Liver (tissue), 9 donors: ENCODE data around the gene DTWD2. TPM values are rescaled to one million over a fixed set of nuclear protein-coding genes. Genes with fewer than 3 reads are reported as not detected.

Experiments used
- DNase-seq: peaks from one replicate; pipeline ENCODE4 v3.0.0-alpha.2; 2017; ENCODE audit warnings: low spot score
- H3K27ac ChIP-seq, 2 donors: one replicate each; pipeline ENCODE4 v1.7.0; 2013; ENCODE audit warnings: inconsistent platforms in 2 of 2, low read length in 2 of 2, control low read depth in 1 of 2, low read depth in 1 of 2, mild to moderate bottlenecking in 1 of 2
- H3K27me3 ChIP-seq, 4 donors: one replicate each; pipeline versions ENCODE4 v1.6.1 to v1.7.0; 2013; ENCODE audit warnings: low read length in 3 of 4, inconsistent platforms in 1 of 4, mild to moderate bottlenecking in 1 of 4, moderate library complexity in 1 of 4; ENCODE audit not compliant: control insufficient read depth in 4 of 4, insufficient read depth in 4 of 4
- H3K36me3 ChIP-seq, 4 donors: one replicate each; pipeline versions ENCODE4 v1.6.1 to v1.7.0; 2013; ENCODE audit warnings: low read length in 3 of 4, mild to moderate bottlenecking in 3 of 4, low read depth in 1 of 4, moderate library complexity in 1 of 4; ENCODE audit not compliant: control insufficient read depth in 4 of 4, insufficient read depth in 3 of 4
- H3K4me1 ChIP-seq, 4 donors: one replicate each; pipeline versions ENCODE4 v1.6.1 to v1.7.0; 2013; ENCODE audit warnings: low read length in 3 of 4, mild to moderate bottlenecking in 3 of 4, moderate library complexity in 1 of 4; ENCODE audit not compliant: control insufficient read depth in 4 of 4, insufficient read depth in 4 of 4
- H3K4me3 ChIP-seq, 3 donors: one replicate each; pipeline versions ENCODE4 v1.6.1 to v1.7.0; 2013; ENCODE audit warnings: low read length in 3 of 3, control low read depth in 1 of 3, low read depth in 1 of 3, mild to moderate bottlenecking in 1 of 3
- H3K9ac ChIP-seq, 2 donors: one replicate each; pipeline ENCODE4 v1.7.0; 2013; ENCODE audit warnings: low read length in 2 of 2, mild to moderate bottlenecking in 2 of 2, moderate library complexity in 2 of 2, control low read depth in 1 of 2, low read depth in 1 of 2
- H3K9me3 ChIP-seq, 4 donors: one replicate each; pipeline versions ENCODE4 v1.6.1 to v1.7.0; 2013; ENCODE audit warnings: low read length in 3 of 4; ENCODE audit not compliant: control insufficient read depth in 4 of 4
- ATF3 ChIP-seq: IDR thresholded peaks from 2 replicates; pipeline ENCODE4 v1.6.1; 2016; ENCODE audit warnings: antibody characterized with exemption
- CTCF ChIP-seq: fragments of 150-350 bp; IDR thresholded peaks from 2 replicates; pipeline ENCODE4 v1.5.1; 2017; ENCODE audit warnings: improper control_type of control experiment, low read depth, low read length; ENCODE audit not compliant: missing input control
- EGR1 ChIP-seq, 2 donors: IDR thresholded peaks; 2 replicates each; pipeline ENCODE4 v1.6.1; 2016 to 2018; ENCODE audit warnings: antibody characterized with exemption in 2 of 2, low read depth in 2 of 2
- FOXA1 ChIP-seq: IDR thresholded peaks from 2 replicates; pipeline ENCODE4 v1.6.1; 2016; ENCODE audit warnings: antibody characterized with exemption
- FOXA2 ChIP-seq: IDR thresholded peaks from 2 replicates; pipeline ENCODE4 v1.6.1; 2016; ENCODE audit warnings: antibody characterized with exemption
- HNF4A ChIP-seq, 2 donors: conservative IDR thresholded peaks; 2 replicates each; pipeline ENCODE4 v1.6.1; 2016; ENCODE audit warnings: antibody characterized with exemption in 2 of 2, mild to moderate bottlenecking in 2 of 2
- HNF4G ChIP-seq: IDR thresholded peaks from 2 replicates; pipeline ENCODE4 v1.6.1; 2016; ENCODE audit warnings: antibody characterized with exemption
- JUND ChIP-seq, 2 donors: IDR thresholded peaks; 2 replicates each; pipeline ENCODE4 v1.6.1; 2016; ENCODE audit warnings: antibody characterized with exemption in 2 of 2
- MAX ChIP-seq: IDR thresholded peaks from 2 replicates; pipeline ENCODE4 v1.6.1; 2016; ENCODE audit warnings: antibody characterized with exemption
- NR2F2 ChIP-seq: IDR thresholded peaks from 2 replicates; pipeline ENCODE4 v1.6.1; 2016; ENCODE audit warnings: antibody characterized with exemption
- RAD21 ChIP-seq, 2 donors: IDR thresholded peaks; 2 replicates each; pipeline ENCODE4 v1.6.1; 2016; ENCODE audit warnings: antibody characterized with exemption in 2 of 2, mild to moderate bottlenecking in 2 of 2
- REST ChIP-seq: IDR thresholded peaks from 2 replicates; pipeline ENCODE4 v1.6.1; 2016; ENCODE audit warnings: antibody characterized with exemption, mild to moderate bottlenecking
- RXRA ChIP-seq, 2 donors: IDR thresholded peaks; 2 replicates each; pipeline ENCODE4 v1.6.1; 2017 to 2018; ENCODE audit warnings: antibody characterized with exemption in 2 of 2, mild to moderate bottlenecking in 1 of 2
- TAF1 ChIP-seq: conservative IDR thresholded peaks from 2 replicates; pipeline ENCODE4 v1.6.1; 2016; ENCODE audit warnings: antibody characterized with exemption, mild to moderate bottlenecking
- YY1 ChIP-seq: IDR thresholded peaks from 2 replicates; pipeline ENCODE4 v1.6.1; 2016; ENCODE audit warnings: antibody characterized with exemption, mild to moderate bottlenecking
- ZBTB33 ChIP-seq: IDR thresholded peaks from 2 replicates; pipeline ENCODE4 v1.6.1; 2016; ENCODE audit warnings: antibody characterized with exemption
- WGBS: extraction: QIAGEN DNeasy Blood & Tissue Kit; methylation state at CpG from one replicate; pipeline ENCODE4 v1.1.7; 2013; 5-methylcytosine and 5-hydroxymethylcytosine counted together
- polyA plus RNA-seq, 2 donors: library from polyadenylated mRNA; stranded (reverse) in 1 of 2; unstranded in 1 of 2; fragments of 200-250 nt in 1 of 2; fragments of >200 nt in 1 of 2; fragmentation: Nextera tagmentation in 1 of 2; extraction: Ambion mirVana in 1 of 2; gene quantifications; one replicate each; pipeline versions ENCODE4 v1.2.1 to v1.2.3, GENCODE V29; 2013 to 2015
- total RNA-seq, 2 donors: library from RNA; depleted of rRNA; stranded (reverse); fragments of >200 nt; gene quantifications; one replicate each; pipeline ENCODE4 v1.2.3, GENCODE V29; 2014
- donor health status: healthy.
- donor health status: healthy.
- donor health status: healthy.
- donor health status: healthy.
- donor health status: healthy.

Gene DTWD2
- total RNA-seq, result 10 to 100 TPM in 1 of 2 donors, 1 to 10 TPM in 1; 5.6 to 10.7 TPM
- 1 to 10 TPM; 2.3 to 3.0 TPM for polyA plus RNA-seq

- peak within 1 kb of the TSS; percentile 63 to 79 (median 71) for H3K4me3 ChIP-seq
- peak within 1 kb of the TSS; percentile 96 to 97 for H3K27ac ChIP-seq
- peak within 1 kb of the TSS; percentile 76 to 89 for H3K9ac ChIP-seq
- DNase-seq, result peak; percentile 92
- H3K9me3 ChIP-seq, result no peaks in the 10 kb centered on the region
- TF ChIP-seq FOXA2 (no peak), TAF1 (peak; percentile 51), EGR1 (IDR thresholded peaks at IDR 0.05; ENCODE audit: low read depth in 2 of 2) (peak in 1 of 2 donors; percentile 10), HNF4A (conservative IDR thresholded peaks at IDR 0.05) (peak in 1 of 2 donors; percentile 11), ATF3 (no peak), YY1 (peak; percentile 94), RAD21 (IDR thresholded peaks at IDR 0.05) (peak; percentile 78 to 85), RXRA (IDR thresholded peaks at IDR 0.05) (peak; percentile 23 to 30), CTCF (peak; percentile 90), HNF4G (no peak), MAX (peak; percentile 45), REST (no peak)
- peaks cover 0 to 17% (median 4%) of the 10 kb centered on the region in 4 donors for H3K4me1 ChIP-seq
- no peaks in the 10 kb centered on the region for H3K36me3 ChIP-seq
- WGBS, result under 1% methylated on average over 74 of the region's 74 CpGs
- H3K27me3 ChIP-seq, result no peaks in the 10 kb centered on the region
Observed at GRCh38 chr5:118987988-118988865, at the start of gene DTWD2. Gene DTWD2, minus strand, starts transcription at chr5:118988547. Its CDS starts 36 bp downstream, at chr5:118988511.

GRCh38 chr5:119037496-119038215 lies 49.3 kb upstream of the DTWD2 start:
- Histone ChIP-seq H3K27ac (no peak overlapping the region), H3K27me3 (no peaks in the 10 kb centered on the region), H3K4me1 (peaks cover 0 to 3% (median 0%) of the 10 kb centered on the region in 4 donors), H3K4me3 (no peak overlapping the region), H3K36me3 (no peaks in the 10 kb centered on the region), H3K9me3 (no peaks in the 10 kb centered on the region), H3K9ac (no peak overlapping the region)
- no peak for DNase-seq
- TF ChIP-seq FOXA1, result no peak
- TF ChIP-seq JUND (IDR thresholded peaks at IDR 0.05), result no peak
- TF ChIP-seq NR2F2, result no peak
- no peak for TF ChIP-seq FOXA2
- no peak for TF ChIP-seq YY1
- TF ChIP-seq ATF3, result no peak
- TF ChIP-seq RAD21 (IDR thresholded peaks at IDR 0.05), result no peak
- no peak for TF ChIP-seq ZBTB33
- no peak for TF ChIP-seq HNF4G
- TF ChIP-seq MAX, result no peak
- no peak for TF ChIP-seq REST
- TF ChIP-seq TAF1, result no peak
- no peak for TF ChIP-seq RXRA (IDR thresholded peaks at IDR 0.05)
- 88% methylated on average over 16 of the region's 16 CpGs for WGBS
